H4 (cell line): Measurements from ENCODE around the gene AKAP13. TPM values are rescaled to one million over a fixed set of nuclear protein-coding genes. Genes with fewer than 3 reads are reported as not detected.
"Not testable (repeated sequence)": the region's sequence is repeated elsewhere in the genome, so short reads cannot be mapped to it uniquely, and the experiment has no call there.

ENCODE experiments used
- DNase-seq: peaks from one replicate; pipeline ENCODE4 v3.0.0-alpha.2; 2015; ENCODE audit warnings: low spot score
- total RNA-seq: library from RNA; depleted of rRNA; stranded (reverse); fragments of >200 nt; shearing (Covaris generic); gene quantifications from 2 replicates; pipeline ENCODE4 v1.2.3, GENCODE V29; 2014

AKAP13 gene
- total RNA-seq, 1 experiment from 2014 or later: 16.6 TPM

DNA sequence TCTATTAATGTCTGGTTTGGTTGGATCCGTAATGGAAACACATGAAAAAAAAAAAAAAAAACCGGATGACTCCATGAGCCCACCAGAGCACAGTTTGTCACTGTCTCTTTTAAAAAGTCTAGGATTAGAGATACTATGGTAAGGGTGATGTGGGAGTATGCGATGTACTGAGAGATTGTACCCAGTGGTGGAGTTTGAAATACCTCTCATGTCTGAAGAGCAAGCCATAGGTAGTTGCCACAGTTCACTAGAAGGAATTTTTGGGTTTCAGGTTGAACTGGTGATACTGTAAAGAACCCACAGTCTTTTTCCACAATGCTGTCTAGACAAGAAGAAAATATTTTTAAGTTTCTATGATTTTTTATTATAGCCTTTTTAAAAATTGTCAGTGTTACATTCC lies 281.5 kb downstream of the AKAP13 start:
- no peak for DNase-seq

DNA sequence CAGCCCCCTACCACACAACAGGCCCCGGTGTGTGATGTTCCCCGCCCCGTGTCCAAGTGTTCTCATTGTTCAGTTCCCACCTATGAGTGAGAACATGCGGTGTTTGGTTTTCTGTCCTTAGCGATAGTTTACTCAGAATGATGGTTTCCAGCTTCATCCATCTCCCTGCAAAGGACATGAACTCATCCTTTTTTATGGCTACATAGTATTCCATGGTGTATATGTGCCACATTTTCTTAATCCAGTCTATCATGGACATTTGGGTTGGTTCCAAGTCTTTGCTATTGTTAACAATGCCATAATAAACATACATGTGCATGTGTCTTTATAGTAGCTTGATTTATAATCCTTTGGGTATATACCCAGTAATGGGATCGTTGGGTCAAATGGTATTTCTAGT lies 285.3 kb downstream of the AKAP13 start:
- DNase-seq: not testable (repeated sequence)

- peak; percentile 66 for DNase-seq
Measured at GRCh38 chr15:85667491-85668424, 287.4 kb downstream of the AKAP13 start.

DNA sequence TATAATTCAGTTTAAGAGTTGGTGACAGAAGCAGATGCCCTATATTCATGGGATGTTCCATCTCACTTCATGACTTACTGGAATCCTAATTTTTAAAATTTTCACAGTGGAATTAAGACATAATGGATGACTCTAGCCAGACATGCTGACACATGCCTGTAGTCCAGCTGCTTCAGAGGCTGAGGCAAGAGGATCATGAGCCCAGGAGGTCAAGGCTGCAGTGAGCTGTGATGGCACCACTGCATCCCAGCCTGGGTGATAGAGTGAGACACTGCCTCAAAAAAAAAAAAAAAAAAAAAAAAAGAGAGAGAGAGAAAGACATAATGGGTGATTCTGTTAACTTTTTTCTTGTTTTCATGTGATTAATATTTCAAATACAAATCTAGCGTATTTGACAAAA lies 290.8 kb downstream of the AKAP13 start:
- DNase-seq: no peak

DNA sequence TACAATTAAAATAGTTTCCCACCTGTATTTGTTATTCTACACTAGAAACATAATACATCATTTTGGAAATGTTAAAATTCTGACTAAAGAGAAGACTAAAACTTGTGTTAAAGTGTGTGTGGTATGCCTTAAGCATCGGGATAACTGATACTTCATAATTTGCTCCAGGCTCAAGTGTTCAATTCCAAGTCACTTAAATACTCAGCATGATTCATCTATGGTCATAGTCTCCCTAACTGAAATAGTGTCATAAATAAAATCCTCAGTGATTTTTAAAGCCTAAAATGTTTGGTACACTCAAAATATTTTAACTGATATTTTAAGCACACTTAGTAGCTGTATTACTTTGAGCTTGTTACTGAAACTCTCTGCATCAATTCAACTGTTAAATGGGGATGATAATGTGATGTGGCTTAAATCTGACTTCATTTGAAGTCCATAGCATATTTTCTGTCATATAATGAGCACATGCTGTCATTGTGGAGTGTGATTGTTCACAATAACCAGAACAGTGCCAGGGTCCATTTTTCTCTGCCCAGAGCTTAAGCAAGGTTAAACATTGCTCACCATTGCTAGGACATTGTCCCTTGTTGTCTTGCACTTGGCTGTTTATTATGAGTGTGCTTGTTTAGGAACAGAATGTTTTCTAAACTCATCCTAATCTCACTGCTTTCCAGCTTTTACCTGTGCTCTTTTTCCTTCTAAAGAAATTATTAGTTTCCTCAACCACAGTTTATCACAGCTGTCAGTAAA lies 292.1 kb downstream of the AKAP13 start:
- no peak for DNase-seq

GRCh38 chr15:85673326-85673725 lies 292.9 kb downstream of the AKAP13 start:
- no peak for DNase-seq

GRCh38 chr15:85676342-85677098 lies 296.1 kb downstream of the AKAP13 start:
- DNase-seq: no peak

DNA sequence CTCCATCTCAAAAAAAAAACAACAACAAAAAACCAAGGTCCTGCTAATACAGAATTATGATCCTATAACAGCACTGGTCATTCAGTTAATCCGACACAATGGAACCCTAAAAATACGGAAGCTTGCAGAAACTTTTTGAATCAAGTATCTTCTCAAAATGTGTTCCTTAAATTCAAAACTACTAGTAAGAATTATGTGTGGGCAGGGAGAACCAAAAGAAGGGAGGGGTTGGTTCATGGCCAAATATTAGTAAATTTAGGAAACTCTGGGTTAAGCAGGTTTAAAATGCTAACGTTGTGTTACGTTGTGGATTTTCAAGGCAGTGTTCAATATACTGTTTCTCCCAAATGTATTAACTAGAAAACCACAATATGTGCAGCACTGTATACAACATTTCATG lies 298.8 kb downstream of the AKAP13 start:
- DNase-seq: no peak

- no peak for DNase-seq
Measured at GRCh38 chr15:85681386-85681785, 301.0 kb downstream of the AKAP13 start.

DNA sequence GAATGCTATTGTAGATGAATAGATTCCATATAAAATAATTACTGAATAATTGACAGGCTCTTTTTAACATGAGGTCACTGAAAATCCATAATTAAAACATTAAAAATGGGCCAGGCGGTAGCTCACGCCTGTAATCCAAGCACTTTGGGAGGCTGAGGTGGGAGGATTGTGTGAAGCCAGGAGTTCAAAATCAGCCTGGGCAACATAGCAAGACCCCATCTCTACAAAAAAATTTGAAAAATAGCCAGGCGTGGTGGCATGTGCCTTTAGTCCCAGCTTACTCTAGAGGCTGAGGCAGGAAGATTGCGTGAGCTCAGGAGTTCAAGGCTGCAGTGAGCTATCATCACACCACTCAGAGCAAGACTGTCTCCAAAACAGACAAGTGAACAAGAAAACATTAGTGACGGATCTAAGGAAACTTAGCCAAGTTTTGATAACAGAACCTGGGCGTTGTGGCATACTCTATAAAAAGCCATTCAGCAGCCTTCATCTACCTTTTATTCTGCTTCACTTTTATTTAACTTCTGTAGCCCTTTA lies 303.8 kb downstream of the AKAP13 start:
- DNase-seq: no peak

- DNase-seq: no peak
Measured at GRCh38 chr15:85685356-85685755, 305.0 kb downstream of the AKAP13 start.

DNA sequence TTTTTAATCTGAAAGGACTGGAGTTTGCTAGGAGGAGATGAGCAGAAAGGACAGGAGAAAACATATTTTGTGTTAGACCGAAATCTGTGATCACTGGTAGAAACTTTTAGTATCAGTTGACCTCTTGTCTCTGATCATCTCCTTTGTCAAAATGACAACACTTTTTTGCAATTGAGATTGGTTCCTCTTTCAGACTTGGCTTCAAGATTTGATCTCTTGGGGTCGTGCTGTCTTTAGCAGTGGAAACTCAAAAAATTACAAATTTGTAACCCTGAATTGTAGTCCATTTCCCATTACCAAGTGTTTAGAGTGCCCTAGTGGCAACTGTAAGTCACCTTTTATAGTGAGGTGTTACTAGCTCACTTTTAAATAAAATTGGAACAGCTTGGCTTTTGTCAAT lies 306.9 kb downstream of the AKAP13 start:
- DNase-seq: no peak

DNA sequence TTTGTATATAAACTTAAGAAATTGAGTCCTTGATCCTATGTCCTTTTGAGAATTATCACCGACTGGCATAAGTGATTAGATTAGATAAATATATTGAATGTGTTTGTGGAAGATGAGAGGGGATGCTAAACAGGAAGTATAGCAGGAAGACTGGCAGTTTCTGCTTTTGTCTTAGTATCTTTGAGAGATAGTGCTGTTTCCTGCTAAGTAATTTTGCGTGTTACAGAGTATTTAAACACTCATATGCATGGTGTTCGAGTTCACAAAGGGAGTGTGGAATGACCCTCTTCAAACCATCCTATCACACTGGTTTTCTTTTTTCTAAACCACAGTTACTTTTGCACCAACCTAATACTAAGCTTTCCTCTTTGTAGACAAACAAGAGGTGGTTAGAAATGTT lies 308.3 kb downstream of the AKAP13 start:
- DNase-seq: no peak

GRCh38 chr15:85689729-85690128 lies 309.3 kb downstream of the AKAP13 start:
- no peak for DNase-seq

GRCh38 chr15:85690561-85691231 lies 310.3 kb downstream of the AKAP13 start:
- no peak for DNase-seq

GRCh38 chr15:85691350-85692240 lies 311.2 kb downstream of the AKAP13 start:
- no peak for DNase-seq

DNA sequence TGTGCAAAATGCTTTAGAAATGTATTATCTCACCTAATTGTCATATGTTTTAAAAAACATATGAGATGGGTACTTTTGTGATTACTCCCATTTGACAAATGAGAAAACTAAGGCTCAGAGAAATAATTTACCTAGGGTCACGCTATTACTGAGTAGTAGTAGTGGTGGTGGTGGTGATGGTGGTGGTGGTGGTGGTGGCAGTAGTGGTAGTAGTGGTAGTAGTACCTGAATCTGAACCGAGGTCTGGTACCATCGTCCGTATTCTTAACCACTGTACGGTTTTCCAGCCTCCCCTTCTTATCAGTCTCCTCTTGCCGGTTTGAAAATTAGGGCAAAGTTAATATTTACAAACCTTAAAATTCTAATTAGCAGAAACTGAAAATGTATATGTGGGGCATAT lies 311.9 kb downstream of the AKAP13 start:
- DNase-seq: no peak

DNA sequence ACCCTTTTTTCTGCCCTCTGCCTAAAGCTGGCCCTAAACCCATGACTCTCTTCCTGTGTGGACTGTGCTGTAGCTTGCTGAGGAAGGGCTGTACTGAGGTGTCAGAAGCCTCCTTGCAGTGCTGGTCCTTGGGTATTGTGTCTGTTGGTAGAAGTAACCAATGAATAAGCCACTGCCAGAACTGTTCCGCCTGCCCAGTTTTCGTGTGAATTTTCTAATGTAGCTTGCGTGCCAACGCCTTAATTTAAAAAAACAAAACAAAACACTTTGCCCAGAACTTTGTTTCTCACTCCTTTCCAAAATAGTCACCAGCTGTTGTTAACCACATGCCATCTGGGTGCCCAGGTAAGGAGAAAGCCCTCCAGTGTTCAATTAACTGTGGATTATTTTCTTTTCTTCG lies 312.5 kb downstream of the AKAP13 start:
- no peak for DNase-seq

DNA sequence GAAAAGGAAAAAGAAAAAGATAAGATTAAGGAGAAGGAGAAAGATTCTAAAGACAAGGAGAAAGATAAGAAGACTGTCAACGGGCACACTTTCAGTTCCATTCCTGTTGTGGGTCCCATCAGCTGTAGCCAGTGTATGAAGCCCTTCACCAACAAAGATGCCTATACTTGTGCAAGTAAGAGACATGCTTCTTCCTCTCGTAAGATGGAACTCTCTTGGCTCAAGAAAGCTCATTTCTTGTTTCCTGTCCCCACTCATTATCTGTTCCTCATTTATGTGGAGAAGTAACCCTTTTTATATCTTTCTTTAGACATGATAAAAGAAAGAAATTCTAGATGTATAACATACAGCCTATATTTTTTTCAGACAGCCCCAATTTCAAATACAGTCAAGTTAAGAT lies 312.9 kb downstream of the AKAP13 start:
- DNase-seq: no peak

GRCh38 chr15:85694091-85694490 lies 313.7 kb downstream of the AKAP13 start:
- no peak for DNase-seq
